Subcutaneous abdominal adipose tissue (tissue), 5 donors: Measurements from ENCODE around the gene IP6K2.

Experiments used
- H3K27ac ChIP-seq: one replicate; pipeline ENCODE4 v1.7.0; 2013; ENCODE audit warnings: low read depth, mild to moderate bottlenecking, inconsistent platforms, low read length, moderate library complexity
- H3K27me3 ChIP-seq, 5 donors: one replicate each; pipeline ENCODE4 v1.7.0; 2013; ENCODE audit warnings: low read length in 5 of 5, inconsistent platforms in 1 of 5; ENCODE audit not compliant: control insufficient read depth in 5 of 5, insufficient read depth in 4 of 5
- H3K36me3 ChIP-seq, 5 donors: one replicate each; pipeline ENCODE4 v1.7.0; 2013; ENCODE audit warnings: low read length in 5 of 5; ENCODE audit not compliant: control insufficient read depth in 5 of 5, insufficient read depth in 5 of 5
- H3K4me1 ChIP-seq, 5 donors: one replicate each; pipeline ENCODE4 v1.7.0; 2013; ENCODE audit warnings: low read length in 5 of 5, mild to moderate bottlenecking in 3 of 5, moderate library complexity in 1 of 5; ENCODE audit not compliant: control insufficient read depth in 5 of 5, insufficient read depth in 5 of 5
- H3K4me3 ChIP-seq, 5 donors: one replicate each; pipeline ENCODE4 v1.7.0; 2013; ENCODE audit warnings: low read length in 5 of 5, low read depth in 1 of 5
- H3K9ac ChIP-seq, 5 donors: one replicate each; pipeline ENCODE4 v1.7.0; 2013; ENCODE audit warnings: low read length in 5 of 5, mild to moderate bottlenecking in 4 of 5, moderate library complexity in 3 of 5
- H3K9me3 ChIP-seq, 5 donors: one replicate each; pipeline ENCODE4 v1.7.0; 2013; ENCODE audit warnings: low read length in 5 of 5; ENCODE audit not compliant: control insufficient read depth in 5 of 5
- donor health status: healthy.
- donor health status: healthy.
- donor health status: healthy.
- donor health status: healthy.
- donor health status: healthy.

Gene IP6K2

DNA sequence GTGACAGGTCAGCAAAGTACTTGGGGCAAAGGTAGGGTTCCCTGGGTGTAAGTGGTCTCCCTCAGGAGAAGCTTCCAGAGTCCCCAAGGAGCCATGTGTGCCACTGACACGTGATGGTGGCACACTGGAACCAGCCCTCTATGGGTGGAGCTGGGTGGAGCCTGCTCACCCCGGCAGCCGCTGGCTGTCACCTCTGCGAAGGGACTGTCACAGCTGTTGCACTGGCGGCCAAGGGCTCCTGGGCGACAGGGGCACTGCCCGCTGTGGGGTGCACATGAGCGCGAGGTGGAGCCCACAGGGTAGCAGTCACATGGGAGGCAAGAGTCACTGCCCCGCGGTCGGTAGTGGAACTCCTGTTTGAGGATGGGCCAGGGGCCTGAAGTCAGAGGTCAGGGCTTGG is 66.3 kb downstream of the IP6K2 start:
- Histone ChIP-seq H3K4me1 (peaks cover 0 to 5% (median 4%) of the 10 kb centered on the region in 5 donors), H3K9me3 (no peaks in the 10 kb centered on the region), H3K27me3 (peaks cover 0 to 2% (median 0%) of the 10 kb centered on the region in 5 donors), H3K4me3 (no peak overlapping the region), H3K27ac (no peak overlapping the region), H3K36me3 (no peaks in the 10 kb centered on the region), H3K9ac (no peak overlapping the region)

DNA sequence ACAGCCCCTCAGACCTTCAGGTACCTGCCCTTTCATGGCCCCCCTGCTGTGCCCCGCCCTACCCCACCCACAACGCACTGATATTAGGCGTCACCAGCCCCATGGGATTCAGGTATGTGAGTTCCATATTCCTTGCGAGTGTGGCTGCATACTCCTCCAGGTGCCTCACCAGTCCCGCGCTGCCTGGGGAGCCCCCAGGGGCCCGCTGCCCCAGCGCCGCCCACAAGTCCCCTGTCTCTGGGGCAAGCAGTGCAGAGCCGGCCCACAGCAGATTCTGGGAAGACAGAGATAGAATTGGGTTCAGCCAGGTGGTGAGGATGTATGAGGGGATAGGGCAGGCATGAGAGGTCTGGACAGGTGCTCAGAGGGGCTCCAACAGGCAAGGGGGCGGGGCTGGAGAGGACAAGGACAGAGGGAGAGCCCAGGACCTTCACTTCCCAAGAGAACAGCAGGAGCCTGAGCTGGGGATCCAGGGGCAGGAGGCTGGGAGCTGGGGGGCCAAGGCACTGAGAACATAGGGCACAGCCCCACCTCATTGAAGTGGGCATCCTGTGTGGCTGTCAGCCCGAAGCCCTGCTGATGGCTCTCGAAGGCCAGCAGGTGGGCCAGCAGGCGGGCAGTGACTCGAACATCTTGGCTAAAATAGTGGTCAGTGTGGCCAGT is 68.7 kb downstream of the IP6K2 start:
- H3K36me3 ChIP-seq, result no peaks in the 10 kb centered on the region
- H3K9me3 ChIP-seq, result no peaks in the 10 kb centered on the region
- H3K27me3 ChIP-seq, result peaks cover 0 to 4% (median 0%) of the 10 kb centered on the region in 5 donors
- no peak overlapping the region for H3K9ac ChIP-seq
- no peak overlapping the region for H3K27ac ChIP-seq
- H3K4me1 ChIP-seq, result no peaks in the 10 kb centered on the region
- H3K4me3 ChIP-seq, result no peak overlapping the region

GRCh38 chr3:48647714-48648113 is 69.3 kb downstream of the IP6K2 start:
- no peaks in the 10 kb centered on the region for H3K9me3 ChIP-seq
- no peak overlapping the region for H3K27ac ChIP-seq
- no peak overlapping the region for H3K9ac ChIP-seq
- H3K4me1 ChIP-seq, result no peaks in the 10 kb centered on the region
- H3K36me3 ChIP-seq, result no peaks in the 10 kb centered on the region
- no peak overlapping the region for H3K4me3 ChIP-seq
- H3K27me3 ChIP-seq, result peaks cover 0 to 4% (median 0%) of the 10 kb centered on the region in 5 donors

GRCh38 chr3:48644898-48645760 is 71.9 kb downstream of the IP6K2 start:
- H3K9ac ChIP-seq, result no peak overlapping the region
- H3K27ac ChIP-seq, result no peak overlapping the region
- no peaks in the 10 kb centered on the region for H3K9me3 ChIP-seq
- H3K4me3 ChIP-seq, result no peak overlapping the region
- peaks cover 0 to 4% (median 0%) of the 10 kb centered on the region in 5 donors for H3K27me3 ChIP-seq
- H3K4me1 ChIP-seq, result no peaks in the 10 kb centered on the region
- H3K36me3 ChIP-seq, result no peaks in the 10 kb centered on the region

DNA sequence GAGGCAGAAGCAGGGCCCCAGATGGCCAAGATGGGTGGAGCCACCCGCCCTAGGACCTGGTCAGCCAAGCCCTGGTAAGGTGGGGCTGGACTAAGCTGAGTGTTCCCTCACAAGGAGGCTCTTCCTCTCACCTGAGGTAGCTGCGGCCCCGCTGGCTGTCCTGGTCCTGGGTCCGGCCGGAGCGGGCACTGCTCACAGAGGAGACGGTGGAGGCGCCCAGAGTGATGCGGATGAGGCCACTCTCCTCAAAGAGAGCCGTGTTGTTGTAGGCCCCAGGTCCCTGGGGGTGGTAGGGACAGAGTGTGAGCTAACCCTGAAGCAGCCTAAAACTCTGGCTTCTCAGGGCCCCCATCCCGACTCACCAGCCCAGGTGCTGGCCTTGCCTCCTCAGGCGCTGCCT is 74.4 kb downstream of the IP6K2 start:
- Histone ChIP-seq H3K27me3 (peaks cover 0 to 4% (median 0%) of the 10 kb centered on the region in 5 donors), H3K4me3 (no peak overlapping the region), H3K9ac (no peak overlapping the region), H3K4me1 (no peaks in the 10 kb centered on the region), H3K36me3 (no peaks in the 10 kb centered on the region), H3K9me3 (no peaks in the 10 kb centered on the region), H3K27ac (no peak overlapping the region)

- Histone ChIP-seq H3K4me3 (no peak overlapping the region), H3K27ac (no peak overlapping the region), H3K4me1 (peaks cover 0 to 3% (median 2%) of the 10 kb centered on the region in 5 donors), H3K36me3 (no peaks in the 10 kb centered on the region), H3K9me3 (no peaks in the 10 kb centered on the region), H3K27me3 (peaks cover 0 to 4% (median 0%) of the 10 kb centered on the region in 5 donors), H3K9ac (no peak overlapping the region)
Observed at GRCh38 chr3:48641396-48641795, 75.6 kb downstream of the IP6K2 start.

GRCh38 chr3:48639944-48640606 is 76.9 kb downstream of the IP6K2 start:
- Histone ChIP-seq H3K27ac (no peak overlapping the region), H3K9me3 (no peaks in the 10 kb centered on the region), H3K9ac (no peak overlapping the region), H3K4me3 (no peak overlapping the region), H3K27me3 (peaks cover 0 to 4% (median 0%) of the 10 kb centered on the region in 5 donors), H3K4me1 (peaks cover 0 to 14% (median 13%) of the 10 kb centered on the region in 5 donors), H3K36me3 (no peaks in the 10 kb centered on the region)
